IPS-20b (cell line): ENCODE measurements around the gene KCNMA1.

Source experiments
- H3K27ac ChIP-seq: one replicate; pipeline ENCODE4 v1.5.1; 2013; ENCODE audit warnings: low read length
- H3K27me3 ChIP-seq: 2 replicates; pipeline ENCODE4 v1.6.1; 2013; ENCODE audit warnings: mild to moderate bottlenecking, low read length, inconsistent platforms; ENCODE audit not compliant: insufficient read depth
- H3K36me3 ChIP-seq: 2 replicates; pipeline ENCODE4 v1.6.1; 2013; ENCODE audit warnings: low read depth, mild to moderate bottlenecking, inconsistent platforms, low read length, moderate library complexity; ENCODE audit not compliant: insufficient read depth
- H3K4me1 ChIP-seq: 2 replicates; pipeline ENCODE4 v1.6.1; 2013; ENCODE audit warnings: mild to moderate bottlenecking, control low read depth, inconsistent platforms, low read length, moderate library complexity; ENCODE audit not compliant: insufficient read depth
- H3K4me3 ChIP-seq: 2 replicates; pipeline ENCODE4 v1.5.1; 2013; ENCODE audit warnings: mild to moderate bottlenecking, low read length, inconsistent platforms
- H3K9ac ChIP-seq: 2 replicates; pipeline ENCODE4 v1.6.1; 2013; ENCODE audit warnings: low read depth, mild to moderate bottlenecking, inconsistent platforms, low read length, moderate library complexity
- H3K9me3 ChIP-seq: 2 replicates; pipeline ENCODE4 v1.6.1; 2013; ENCODE audit warnings: mild to moderate bottlenecking, low read depth, low read length, inconsistent platforms; ENCODE audit not compliant: insufficient read depth

The KCNMA1 gene

GRCh38 chr10:77286531-77287508 is 350.8 kb downstream of the KCNMA1 start:
- Histone ChIP-seq H3K36me3 (no peaks in the 10 kb centered on the region), H3K4me1 (peaks cover 33% of the 10 kb centered on the region), H3K9me3 (no peaks in the 10 kb centered on the region)

GRCh38 chr10:77285529-77286182 is 352.0 kb downstream of the KCNMA1 start:
- H3K27me3 ChIP-seq: no peaks in the 10 kb centered on the region

More at GRCh38 chr10:77286531-77287508, 350.8 kb downstream of the KCNMA1 start:
- H3K27ac ChIP-seq: no peak overlapping the region
- H3K4me3 ChIP-seq: no peak overlapping the region
- H3K27me3 ChIP-seq: no peaks in the 10 kb centered on the region
- H3K9ac ChIP-seq: no peak overlapping the region

GRCh38 chr10:77284797-77285196 is 352.8 kb downstream of the KCNMA1 start:
- H3K4me1 ChIP-seq: peaks cover 25% of the 10 kb centered on the region
- no peak overlapping the region for H3K4me3 ChIP-seq
- no peak overlapping the region for H3K27ac ChIP-seq
- no peak overlapping the region for H3K9ac ChIP-seq
- H3K9me3 ChIP-seq: no peaks in the 10 kb centered on the region
- H3K27me3 ChIP-seq: no peaks in the 10 kb centered on the region
- no peaks in the 10 kb centered on the region for H3K36me3 ChIP-seq

More at GRCh38 chr10:77285529-77286182, 352.0 kb downstream of the KCNMA1 start:
- no peak overlapping the region for H3K4me3 ChIP-seq
- no peak overlapping the region for H3K27ac ChIP-seq
- no peaks in the 10 kb centered on the region for H3K36me3 ChIP-seq
- H3K4me1 ChIP-seq: peaks cover 29% of the 10 kb centered on the region
- H3K9ac ChIP-seq: no peak overlapping the region
- no peaks in the 10 kb centered on the region for H3K9me3 ChIP-seq

GRCh38 chr10:77283326-77283725 is 354.3 kb downstream of the KCNMA1 start:
- Histone ChIP-seq H3K9ac (no peak overlapping the region), H3K4me3 (no peak overlapping the region), H3K4me1 (peaks cover 15% of the 10 kb centered on the region), H3K27me3 (no peaks in the 10 kb centered on the region), H3K36me3 (no peaks in the 10 kb centered on the region), H3K27ac (no peak overlapping the region), H3K9me3 (no peaks in the 10 kb centered on the region)

GRCh38 chr10:77282163-77282562 is 355.4 kb downstream of the KCNMA1 start:
- Histone ChIP-seq H3K36me3 (no peaks in the 10 kb centered on the region), H3K4me3 (no peak overlapping the region), H3K4me1 (peaks cover 6% of the 10 kb centered on the region), H3K27ac (no peak overlapping the region), H3K27me3 (no peaks in the 10 kb centered on the region), H3K9ac (no peak overlapping the region), H3K9me3 (no peaks in the 10 kb centered on the region)

- H3K27ac ChIP-seq: no peak overlapping the region
- no peak overlapping the region for H3K9ac ChIP-seq
- no peaks in the 10 kb centered on the region for H3K36me3 ChIP-seq
- no peak overlapping the region for H3K4me3 ChIP-seq
- peaks cover 2% of the 10 kb centered on the region for H3K4me1 ChIP-seq
- no peaks in the 10 kb centered on the region for H3K9me3 ChIP-seq
- no peaks in the 10 kb centered on the region for H3K27me3 ChIP-seq
Measured at GRCh38 chr10:77281719-77282118, 355.9 kb downstream of the KCNMA1 start.

- H3K9me3 ChIP-seq: no peaks in the 10 kb centered on the region
- no peak overlapping the region for H3K9ac ChIP-seq
- no peaks in the 10 kb centered on the region for H3K36me3 ChIP-seq
- no peak overlapping the region for H3K27ac ChIP-seq
- H3K4me3 ChIP-seq: no peak overlapping the region
- H3K27me3 ChIP-seq: no peaks in the 10 kb centered on the region
- H3K4me1 ChIP-seq: 0 out of 2 replicates have a peak, but pooled peaks cover 2% of the 10 kb centered on the region
Measured at GRCh38 chr10:77279207-77279606, 358.4 kb downstream of the KCNMA1 start.

- Histone ChIP-seq H3K9ac (no peak overlapping the region), H3K9me3 (no peaks in the 10 kb centered on the region), H3K4me1 (peaks cover 5% of the 10 kb centered on the region; the same call in 1 of the 2 replicates), H3K4me3 (no peak overlapping the region), H3K36me3 (no peaks in the 10 kb centered on the region), H3K27ac (no peak overlapping the region), H3K27me3 (no peaks in the 10 kb centered on the region)
Measured at GRCh38 chr10:77274046-77274795, 363.4 kb downstream of the KCNMA1 start.

- Histone ChIP-seq H3K9ac (no peak overlapping the region), H3K27me3 (no peaks in the 10 kb centered on the region), H3K27ac (no peak overlapping the region), H3K4me1 (peaks cover 3% of the 10 kb centered on the region; the same call in 1 of the 2 replicates), H3K9me3 (no peaks in the 10 kb centered on the region), H3K4me3 (no peak overlapping the region), H3K36me3 (no peaks in the 10 kb centered on the region)
Measured at GRCh38 chr10:77269163-77269562, 368.4 kb downstream of the KCNMA1 start.

- Histone ChIP-seq H3K9ac (no peak overlapping the region), H3K4me1 (no peaks in the 10 kb centered on the region; the same call in 1 of the 2 replicates), H3K36me3 (no peaks in the 10 kb centered on the region), H3K27me3 (no peaks in the 10 kb centered on the region), H3K9me3 (no peaks in the 10 kb centered on the region), H3K4me3 (no peak overlapping the region), H3K27ac (no peak overlapping the region)
Measured at GRCh38 chr10:77268721-77269120, 368.9 kb downstream of the KCNMA1 start.
